WTC11 (cell line): Measurements from ENCODE around the gene MACROD2. TPM values are rescaled to one million over a fixed set of nuclear protein-coding genes. Genes with fewer than 3 reads are reported as not detected.

Experiments used
- ATAC-seq: fragments of 200-7000 bp; cut with Tn5 transposase; 2 replicates; pipeline ENCODE4 v1.10.0; 2021; ENCODE audit warnings: mild to moderate bottlenecking, moderate library complexity
- CTCF ChIA-PET: fragments of 300-600 bp; sonication (Branson Sonifier 250); formaldehyde crosslinking; loops from one replicate; lab custom pipeline; 2021; ENCODE audit warnings: antibody characterized with exemption; lab: Charles Lee
- POLR2A ChIA-PET: fragments of 350-600 bp; sonication (Branson Sonifier 250); formaldehyde crosslinking; loops from one replicate; lab custom pipeline; 2021; ENCODE audit warnings: antibody characterized with exemption; lab: Charles Lee
- DNase-seq: peaks from one replicate; pipeline ENCODE4 v3.0.0; 2021; ENCODE audit warnings: low spot score
- H3K27ac Mint-ChIP-seq: 2 replicates; pipeline ENCODE4 v1.8.0; 2021; ENCODE audit warnings: mixed read lengths
- H3K27me3 Mint-ChIP-seq: 2 replicates; pipeline ENCODE4 v1.8.0; 2021; ENCODE audit warnings: low read depth, mild to moderate bottlenecking, moderate library complexity, mixed read lengths
- H3K36me3 Mint-ChIP-seq: 2 replicates; pipeline ENCODE4 v1.8.0; 2021; ENCODE audit warnings: mixed read lengths
- H3K4me1 Mint-ChIP-seq: 2 replicates; pipeline ENCODE4 v1.8.0; 2022; ENCODE audit warnings: mixed read lengths
- H3K4me3 Mint-ChIP-seq: 2 replicates; pipeline ENCODE4 v1.8.0; 2021; ENCODE audit warnings: mild to moderate bottlenecking, moderate library complexity, mixed read lengths
- H3K9me3 Mint-ChIP-seq: 2 replicates; pipeline ENCODE4 v1.8.0; 2021; ENCODE audit warnings: mixed read lengths
- AR ChIP-seq: fragments of 250-450 bp; sonication (Bioruptor Pico); IDR thresholded peaks from 2 replicates; pipeline ENCODE4 v1.9.0; 2021; ENCODE audit warnings: mild to moderate bottlenecking
- E2F1 ChIP-seq: sonication (generic); formaldehyde crosslinking; IDR thresholded peaks from 2 replicates; pipeline ENCODE4 v1.8.0; 2022; ENCODE audit warnings: mild to moderate bottlenecking, missing genetic modification reagents
- ETV6 ChIP-seq: sonication (generic); formaldehyde crosslinking; IDR thresholded peaks from 2 replicates; pipeline ENCODE4 v1.8.1; 2022; ENCODE audit warnings: mild to moderate bottlenecking, missing genetic modification reagents
- FOXJ3 ChIP-seq: sonication (generic); formaldehyde crosslinking; IDR thresholded peaks from 2 replicates; pipeline ENCODE4 v1.9.0; 2021; ENCODE audit warnings: missing genetic modification reagents, mild to moderate bottlenecking, borderline replicate concordance
- FOXP1 ChIP-seq: sonication (generic); formaldehyde crosslinking; IDR thresholded peaks from 2 replicates; pipeline ENCODE4 v1.8.0; 2022; ENCODE audit warnings: missing genetic modification reagents, mild to moderate bottlenecking, moderate library complexity, borderline replicate concordance
- GABPB1 ChIP-seq: sonication (generic); formaldehyde crosslinking; IDR thresholded peaks from 2 replicates; pipeline ENCODE4 v1.8.1; 2023; ENCODE audit warnings: mild to moderate bottlenecking, missing genetic modification reagents
- GRHL2 ChIP-seq: fragments of 250-450 bp; sonication (Bioruptor Pico); IDR thresholded peaks from 2 replicates; pipeline ENCODE4 v1.8.0; 2022; ENCODE audit warnings: mild to moderate bottlenecking, moderate library complexity; ENCODE audit not compliant: insufficient replicate concordance, severe bottlenecking
- HMGXB4 ChIP-seq: sonication (generic); formaldehyde crosslinking; IDR thresholded peaks from 2 replicates; pipeline ENCODE4 v1.8.1; 2023; ENCODE audit warnings: mild to moderate bottlenecking, moderate library complexity, missing genetic modification reagents
- JUN ChIP-seq: sonication (generic); formaldehyde crosslinking; IDR thresholded peaks from 2 replicates; pipeline ENCODE4 v1.8.0; 2023; ENCODE audit warnings: mild to moderate bottlenecking, missing genetic modification reagents
- RORB ChIP-seq: fragments of 250-450 bp; sonication (Bioruptor Pico); IDR thresholded peaks from 2 replicates; pipeline ENCODE4 v1.9.0; 2021; ENCODE audit warnings: mild to moderate bottlenecking
- ZBTB21 ChIP-seq: sonication (generic); formaldehyde crosslinking; IDR thresholded peaks from 2 replicates; pipeline ENCODE4 v1.8.1; 2023; ENCODE audit warnings: mild to moderate bottlenecking, missing genetic modification reagents, borderline replicate concordance
- ZNF121 ChIP-seq: sonication (generic); formaldehyde crosslinking; IDR thresholded peaks from 2 replicates; pipeline ENCODE4 v1.8.0; 2023; ENCODE audit warnings: missing genetic modification reagents
- ZNF219 ChIP-seq: sonication (generic); formaldehyde crosslinking; IDR thresholded peaks from 2 replicates; pipeline ENCODE4 v1.8.0; 2023; ENCODE audit warnings: missing genetic modification reagents, mild to moderate bottlenecking, borderline replicate concordance
- total RNA-seq: library from RNA; stranded (reverse); gene quantifications from 3 replicates; pipeline ENCODE4 v1.2.3, GENCODE V29; 2021
- TF ChIP-seq, protein P1 (sequence below): sonication (generic); formaldehyde crosslinking; IDR thresholded peaks from 2 replicates; pipeline ENCODE4 v1.8.1; 2022; ENCODE audit warnings: mild to moderate bottlenecking, missing genetic modification reagents, moderate library complexity, borderline replicate concordance
- TF ChIP-seq, protein P2 (sequence below): sonication (generic); formaldehyde crosslinking; IDR thresholded peaks from 2 replicates; pipeline ENCODE4 v1.8.1; 2023; ENCODE audit warnings: mild to moderate bottlenecking, missing genetic modification reagents
- TF ChIP-seq, protein P3 (sequence below): fragments of 250-450 bp; sonication (Bioruptor Pico); conservative IDR thresholded peaks from 2 replicates; pipeline ENCODE4 v1.9.0; 2021; ENCODE audit warnings: mild to moderate bottlenecking
- TF ChIP-seq, protein P4 (sequence below): sonication (generic); formaldehyde crosslinking; IDR thresholded peaks from 2 replicates; pipeline ENCODE4 v1.8.1; 2022; ENCODE audit warnings: low read depth, mild to moderate bottlenecking, moderate library complexity, missing genetic modification reagents, borderline replicate concordance

The MACROD2 gene
- total RNA-seq, 1 experiment from 2014 or later, result 4.1 TPM

DNA sequence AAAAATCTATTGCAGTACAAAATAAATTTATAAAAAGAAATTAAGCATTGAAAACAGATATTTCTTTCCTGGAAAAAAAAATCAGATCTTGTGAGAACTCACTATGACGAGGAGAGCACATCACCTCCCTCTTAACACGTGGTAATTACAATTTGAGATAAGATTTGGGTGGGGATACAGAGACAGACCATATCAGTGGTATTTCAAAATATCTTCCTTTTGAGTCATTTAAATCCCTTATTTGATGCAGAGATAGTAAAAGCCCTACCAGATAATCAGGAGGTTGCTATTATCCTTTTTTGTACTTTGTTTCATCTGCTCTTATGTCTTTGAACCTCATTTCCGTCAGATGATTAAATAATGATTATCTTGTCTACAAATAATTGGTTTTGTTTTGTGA lies 1777.5 kb downstream of the MACROD2 start:
- Mint-ChIP-seq H3K4me1 (peaks cover 28% of the 10 kb centered on the region), H3K36me3 (peaks cover 8% of the 10 kb centered on the region)
- ATAC-seq, result no peak
- TF ChIP-seq RORB (CRISPR knock-in tag) (no peak), AR (CRISPR knock-in tag) (no peak), JUN (CRISPR knock-in tag) (no peak), ZNF121 (no peak), FOXJ3 (CRISPR knock-in tag) (no peak), ZBTB21 (CRISPR knock-in tag) (no peak), E2F1 (CRISPR knock-in tag) (no peak), HMGXB4 (CRISPR knock-in tag) (no peak), FOXP1 (CRISPR knock-in tag) (no peak), ETV6 (CRISPR knock-in tag) (no peak), GABPB1 (CRISPR knock-in tag) (no peak), ZNF219 (no peak), GRHL2 (CRISPR knock-in tag) (no peak)
- TF ChIP-seq, protein P1, sequence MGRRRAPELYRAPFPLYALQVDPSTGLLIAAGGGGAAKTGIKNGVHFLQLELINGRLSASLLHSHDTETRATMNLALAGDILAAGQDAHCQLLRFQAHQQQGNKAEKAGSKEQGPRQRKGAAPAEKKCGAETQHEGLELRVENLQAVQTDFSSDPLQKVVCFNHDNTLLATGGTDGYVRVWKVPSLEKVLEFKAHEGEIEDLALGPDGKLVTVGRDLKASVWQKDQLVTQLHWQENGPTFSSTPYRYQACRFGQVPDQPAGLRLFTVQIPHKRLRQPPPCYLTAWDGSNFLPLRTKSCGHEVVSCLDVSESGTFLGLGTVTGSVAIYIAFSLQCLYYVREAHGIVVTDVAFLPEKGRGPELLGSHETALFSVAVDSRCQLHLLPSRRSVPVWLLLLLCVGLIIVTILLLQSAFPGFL, result no peak
- TF ChIP-seq, protein P2, sequence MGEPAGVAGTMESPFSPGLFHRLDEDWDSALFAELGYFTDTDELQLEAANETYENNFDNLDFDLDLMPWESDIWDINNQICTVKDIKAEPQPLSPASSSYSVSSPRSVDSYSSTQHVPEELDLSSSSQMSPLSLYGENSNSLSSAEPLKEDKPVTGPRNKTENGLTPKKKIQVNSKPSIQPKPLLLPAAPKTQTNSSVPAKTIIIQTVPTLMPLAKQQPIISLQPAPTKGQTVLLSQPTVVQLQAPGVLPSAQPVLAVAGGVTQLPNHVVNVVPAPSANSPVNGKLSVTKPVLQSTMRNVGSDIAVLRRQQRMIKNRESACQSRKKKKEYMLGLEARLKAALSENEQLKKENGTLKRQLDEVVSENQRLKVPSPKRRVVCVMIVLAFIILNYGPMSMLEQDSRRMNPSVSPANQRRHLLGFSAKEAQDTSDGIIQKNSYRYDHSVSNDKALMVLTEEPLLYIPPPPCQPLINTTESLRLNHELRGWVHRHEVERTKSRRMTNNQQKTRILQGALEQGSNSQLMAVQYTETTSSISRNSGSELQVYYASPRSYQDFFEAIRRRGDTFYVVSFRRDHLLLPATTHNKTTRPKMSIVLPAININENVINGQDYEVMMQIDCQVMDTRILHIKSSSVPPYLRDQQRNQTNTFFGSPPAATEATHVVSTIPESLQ (CRISPR knock-in tag), result no peak
- TF ChIP-seq, protein P3, sequence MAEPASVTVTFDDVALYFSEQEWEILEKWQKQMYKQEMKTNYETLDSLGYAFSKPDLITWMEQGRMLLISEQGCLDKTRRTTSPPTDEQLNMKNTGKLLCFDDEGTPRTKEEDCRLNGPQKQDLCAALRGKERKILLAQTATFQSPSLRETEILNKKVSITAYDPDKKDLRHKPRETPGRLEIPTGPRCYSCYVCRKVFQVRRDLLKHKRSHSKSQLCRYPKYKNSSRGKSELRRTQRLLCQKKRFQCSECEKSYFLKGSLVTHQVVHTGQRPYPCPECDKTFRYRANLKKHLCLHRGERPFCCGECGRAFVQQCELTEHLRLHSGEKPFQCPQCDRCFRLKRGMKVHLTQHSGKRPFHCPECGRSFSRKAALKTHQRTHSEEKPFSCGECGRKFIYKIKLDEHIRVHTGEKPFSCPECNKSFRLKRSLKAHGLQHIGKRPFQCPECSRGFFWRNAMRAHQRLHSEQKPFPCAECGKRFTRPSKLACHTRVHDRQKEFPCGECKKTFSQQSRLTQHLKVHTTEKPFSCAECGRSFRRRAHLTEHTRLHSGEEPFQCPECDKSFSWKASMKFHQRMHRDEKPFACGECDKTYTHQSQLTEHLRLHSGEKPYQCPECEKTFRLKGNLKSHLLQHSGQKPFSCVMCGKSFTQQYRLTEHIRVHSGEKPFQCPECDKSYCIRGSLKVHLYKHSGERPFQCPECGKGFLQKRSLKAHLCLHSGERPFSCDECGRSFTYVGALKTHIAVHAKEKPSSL (CRISPR knock-in tag), result no peak
- TF ChIP-seq, protein P4, sequence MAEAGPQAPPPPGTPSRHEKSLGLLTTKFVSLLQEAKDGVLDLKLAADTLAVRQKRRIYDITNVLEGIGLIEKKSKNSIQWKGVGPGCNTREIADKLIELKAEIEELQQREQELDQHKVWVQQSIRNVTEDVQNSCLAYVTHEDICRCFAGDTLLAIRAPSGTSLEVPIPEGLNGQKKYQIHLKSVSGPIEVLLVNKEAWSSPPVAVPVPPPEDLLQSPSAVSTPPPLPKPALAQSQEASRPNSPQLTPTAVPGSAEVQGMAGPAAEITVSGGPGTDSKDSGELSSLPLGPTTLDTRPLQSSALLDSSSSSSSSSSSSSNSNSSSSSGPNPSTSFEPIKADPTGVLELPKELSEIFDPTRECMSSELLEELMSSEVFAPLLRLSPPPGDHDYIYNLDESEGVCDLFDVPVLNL (CRISPR knock-in tag), result no peak
- TF ChIP-seq, all 79 proteins: peak for 0
- Mint-ChIP-seq H3K27ac (no peak overlapping the region), H3K27me3 (no peaks in the 10 kb centered on the region; the same call in 1 of the 2 replicates), H3K4me3 (no peak overlapping the region), H3K9me3 (peaks cover 16% of the 10 kb centered on the region)
- CTCF ChIA-PET, result no interaction called here
- POLR2A ChIA-PET, result no interaction called here
- DNase-seq, result no peak
